B cell (primary cell): ENCODE results near the gene HSD11B2. TPM values are rescaled to one million over a fixed set of nuclear protein-coding genes. Genes with fewer than 3 reads are reported as not detected.

Experiments used
- ATAC-seq: fragments of 200-7000 bp; cut with Tn5 transposase; one replicate; pipeline ENCODE4 v1.10.0; 2021; ENCODE audit warnings: low read depth, mild to moderate bottlenecking, moderate number of reproducible peaks, moderate library complexity
- CTCF ChIA-PET: fragments of 350-600 bp; sonication (Branson Sonifier 250); formaldehyde crosslinking; loops from one replicate; lab custom pipeline; 2021; ENCODE audit warnings: antibody characterized with exemption, inconsistent platforms; lab: Charles Lee
- POLR2A ChIA-PET: fragments of 350-600 bp; sonication (Branson Sonifier 250); formaldehyde crosslinking; loops from one replicate; lab custom pipeline; 2021; ENCODE audit warnings: antibody characterized with exemption; lab: Charles Lee
- DNase-seq: peaks from one replicate; pipeline ENCODE4 v3.0.0; 2013
- H2AFZ ChIP-seq: 2 replicates; pipeline ENCODE4 v1.6.1; 2012; ENCODE audit warnings: mild to moderate bottlenecking, low read depth, low read length; ENCODE audit not compliant: insufficient read depth, poor library complexity, severe bottlenecking
- H3K27ac ChIP-seq, 2 donors: 1 replicate in 1 of 2; 2 replicates in 1 of 2; pipeline ENCODE4 v1.5.1; 2012 to 2013; ENCODE audit warnings: low read length in 2 of 2, mild to moderate bottlenecking in 2 of 2, moderate library complexity in 1 of 2
- H3K27me3 ChIP-seq, 4 experiments: fragments of 200-600 bp in 1 of 4; sonication (generic) in 1 of 4; replicated peaks in 1 of 4; 1 replicate in 2 of 4; 2 replicates in 2 of 4; pipeline versions ENCODE4 v1.6.1 to v1.7.0; 2013 to 2016; ENCODE audit warnings: low read length in 3 of 4, mild to moderate bottlenecking in 2 of 4, mixed read lengths in 1 of 4, moderate library complexity in 1 of 4; ENCODE audit not compliant: insufficient read depth in 4 of 4, control insufficient read depth in 3 of 4; ENCODE audit errors: control extremely low read depth in 1 of 4
- H3K36me3 ChIP-seq, 2 experiments: replicated peaks in 1 of 2; 1 replicate in 1 of 2; 2 replicates in 1 of 2; pipeline versions ENCODE4 v1.6.1 to v1.7.1; 2013; ENCODE audit warnings: low read length in 1 of 2; ENCODE audit not compliant: insufficient read depth in 2 of 2, control insufficient read depth in 1 of 2; ENCODE audit errors: control extremely low read depth in 1 of 2, extremely low read depth in 1 of 2
- H3K4me1 ChIP-seq, 2 donors: fragments of 200-600 bp in 1 of 2; sonication (generic) in 1 of 2; 1 replicate in 1 of 2; 2 replicates in 1 of 2; pipeline versions ENCODE4 v1.5.1 to v1.6.1; 2013 to 2017; ENCODE audit warnings: low read length in 2 of 2; ENCODE audit not compliant: control insufficient read depth in 2 of 2, insufficient read depth in 2 of 2
- H3K4me2 ChIP-seq: replicated peaks from 2 replicates; pipeline ENCODE3; 2012; ENCODE audit warnings: mild to moderate bottlenecking, low read depth, low read length; ENCODE audit not compliant: poor library complexity, severe bottlenecking
- H3K4me3 ChIP-seq, 5 experiments: fragments of 200-600 bp in 1 of 5; sonication (generic) in 1 of 5; 1 replicate in 3 of 5; 2 replicates in 2 of 5; pipeline versions ENCODE4 v1.5.1 to v1.7.0; 2011 to 2016; ENCODE audit warnings: low read length in 4 of 5, mild to moderate bottlenecking in 4 of 5, low read depth in 2 of 5, control low read depth in 1 of 5, moderate library complexity in 1 of 5; ENCODE audit not compliant: insufficient read depth in 1 of 5; ENCODE audit errors: control extremely low read depth in 1 of 5, extremely low read depth in 1 of 5
- H3K79me2 ChIP-seq: fragments of 200-600 bp; sonication (generic); one replicate; pipeline ENCODE4 v1.6.0; 2016; ENCODE audit warnings: low read length; ENCODE audit not compliant: control insufficient read depth, insufficient read depth
- H3K9ac ChIP-seq: fragments of 200-600 bp; sonication (generic); 2 replicates; pipeline ENCODE4 v1.6.1; 2017; ENCODE audit warnings: mild to moderate bottlenecking, low read length, moderate library complexity
- H3K9me3 ChIP-seq, 3 donors: one replicate each; pipeline versions ENCODE4 v1.6.1 to v1.7.1; 2013; ENCODE audit warnings: low read length in 2 of 3; ENCODE audit not compliant: control insufficient read depth in 2 of 3, insufficient read depth in 1 of 3; ENCODE audit errors: control extremely low read depth in 1 of 3
- H4K20me1 ChIP-seq: 2 replicates; pipeline ENCODE4 v1.6.0; 2012; ENCODE audit warnings: mild to moderate bottlenecking, low read length; ENCODE audit not compliant: insufficient read depth, control insufficient read depth, poor library complexity, severe bottlenecking
- H3K27ac Mint-ChIP-seq: one replicate; pipeline ENCODE4 v1.8.0; 2021; ENCODE audit warnings: mixed read lengths
- H3K27me3 Mint-ChIP-seq: one replicate; pipeline ENCODE4 v1.8.0; 2021; ENCODE audit warnings: mixed read lengths
- H3K4me1 Mint-ChIP-seq: one replicate; pipeline ENCODE4 v1.8.0; 2021; ENCODE audit warnings: mixed read lengths
- H3K4me3 Mint-ChIP-seq: one replicate; pipeline ENCODE4 v1.8.0; 2021; ENCODE audit warnings: mixed read lengths
- H3K9me3 Mint-ChIP-seq: one replicate; pipeline ENCODE4 v1.8.0; 2022; ENCODE audit warnings: mixed read lengths; ENCODE audit not compliant: insufficient read depth
- EZH2 ChIP-seq: IDR thresholded peaks from 2 replicates; pipeline ENCODE4 v1.6.1; 2012; ENCODE audit warnings: borderline replicate concordance, low read depth, mild to moderate bottlenecking, moderate library complexity, low read length; ENCODE audit not compliant: insufficient read depth, poor library complexity, severe bottlenecking
- WGBS: methylation state at CpG from one replicate; pipeline ENCODE4 v1.1.5; 2013; ENCODE audit warnings: missing lambda C conversion rate; ENCODE audit not compliant: insufficient coverage; 5-methylcytosine and 5-hydroxymethylcytosine counted together
- intact Hi-C: fragments of 100-400 bp; cut with micrococcal nuclease; formaldehyde crosslinking; loops from one replicate; pipeline ENCODE4 v1.10.0; 2022
- polyA plus RNA-seq: library from polyadenylated mRNA; depleted of rRNA; stranded (reverse); fragments of >200 nt; gene quantifications from 2 replicates; pipeline ENCODE4 v1.2.3, GENCODE V29; 2012
- total RNA-seq, 2 donors: library from RNA; stranded (reverse); fragments of 120-200 nt in 1 of 2; gene quantifications; 1 replicate in 1 of 2; 2 replicates in 1 of 2; pipeline versions ENCODE4 v1.2.3 to v1.2.4, GENCODE V29; 2013 to 2022
- TF ChIP-seq, protein P1 (sequence below): fragments of 200-600 bp; IDR thresholded peaks from one replicate; pipeline ENCODE4 v1.8.0; 2022; ENCODE audit warnings: antibody characterized with exemption, mild to moderate bottlenecking

Gene HSD11B2
- total and polyA plus RNA-seq, 2 donors (not counting 1 experiment from before 2014, with no cell fraction given) = 0.09 TPM; not detected in 1

DNA sequence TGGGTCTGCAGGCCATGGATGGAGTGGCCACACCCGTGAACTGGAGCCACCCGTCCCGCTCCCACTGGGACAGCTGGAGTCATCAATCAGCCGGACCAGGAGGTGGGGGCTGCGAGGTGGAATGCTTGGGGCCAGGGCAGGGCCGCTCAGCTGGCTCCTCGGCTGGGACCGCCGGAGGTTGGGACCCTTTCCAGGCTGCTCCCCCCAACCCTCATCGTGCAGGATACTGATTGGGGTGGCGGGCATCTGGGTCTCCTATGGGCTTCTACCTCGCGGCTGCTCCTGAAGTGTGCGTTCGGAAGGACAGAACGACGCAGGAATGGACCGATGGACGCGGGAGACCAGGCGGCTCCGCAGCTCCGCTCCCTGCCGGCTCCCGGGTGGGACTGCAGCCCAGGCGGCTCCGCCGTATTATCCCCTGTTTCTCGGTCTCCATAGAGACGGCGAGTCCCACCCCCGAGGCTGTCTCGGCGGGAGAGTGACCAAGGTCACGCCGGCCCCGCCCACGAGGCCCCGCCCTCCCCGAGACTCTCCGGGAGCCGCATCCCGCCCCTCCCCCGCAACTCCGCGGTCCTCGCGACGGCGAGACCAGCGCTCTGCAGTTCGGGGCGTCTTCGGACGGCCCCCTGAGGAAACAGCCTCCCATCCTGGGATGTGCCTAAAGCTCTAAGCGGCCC is 37.7 kb upstream of the HSD11B2 start, which contains the start of gene TPPP3:
Gene TPPP3, minus strand, starts transcription at position 388 of the 677 bp plus-strand sequence. CDS start 2,387 bp downstream, outside the sequence.
- no peak within 1 kb of the TSS for H3K27ac ChIP-seq
- Mint-ChIP-seq H3K9me3 (no peaks in the 10 kb centered on the region), H3K4me1 (peaks cover 26% of the 10 kb centered on the region), H3K27me3 (peaks cover 36% of the 10 kb centered on the region), H3K27ac (peak within 1 kb of the TSS; percentile 10), H3K4me3 (peak within 1 kb of the TSS; percentile 85)
- H3K27me3 ChIP-seq = peaks cover 0 to 42% (median 31%) of the 10 kb centered on the region in 4 experiments
- 15% methylated on average over 41 of the region's 56 CpGs for WGBS
- peak within 1 kb of the TSS; percentile 73 for H2AFZ ChIP-seq
- H4K20me1 ChIP-seq = no peaks in the 10 kb centered on the region
- H3K4me1 ChIP-seq = peaks cover 35 to 36% of the 10 kb centered on the region in 2 donors
- H3K4me3 ChIP-seq = peak within 1 kb of the TSS in 3 of 5 experiments; percentile 21 to 39 (median 31)
- no peak for ATAC-seq
- TF ChIP-seq, protein P1, sequence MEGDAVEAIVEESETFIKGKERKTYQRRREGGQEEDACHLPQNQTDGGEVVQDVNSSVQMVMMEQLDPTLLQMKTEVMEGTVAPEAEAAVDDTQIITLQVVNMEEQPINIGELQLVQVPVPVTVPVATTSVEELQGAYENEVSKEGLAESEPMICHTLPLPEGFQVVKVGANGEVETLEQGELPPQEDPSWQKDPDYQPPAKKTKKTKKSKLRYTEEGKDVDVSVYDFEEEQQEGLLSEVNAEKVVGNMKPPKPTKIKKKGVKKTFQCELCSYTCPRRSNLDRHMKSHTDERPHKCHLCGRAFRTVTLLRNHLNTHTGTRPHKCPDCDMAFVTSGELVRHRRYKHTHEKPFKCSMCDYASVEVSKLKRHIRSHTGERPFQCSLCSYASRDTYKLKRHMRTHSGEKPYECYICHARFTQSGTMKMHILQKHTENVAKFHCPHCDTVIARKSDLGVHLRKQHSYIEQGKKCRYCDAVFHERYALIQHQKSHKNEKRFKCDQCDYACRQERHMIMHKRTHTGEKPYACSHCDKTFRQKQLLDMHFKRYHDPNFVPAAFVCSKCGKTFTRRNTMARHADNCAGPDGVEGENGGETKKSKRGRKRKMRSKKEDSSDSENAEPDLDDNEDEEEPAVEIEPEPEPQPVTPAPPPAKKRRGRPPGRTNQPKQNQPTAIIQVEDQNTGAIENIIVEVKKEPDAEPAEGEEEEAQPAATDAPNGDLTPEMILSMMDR = peak; percentile 38
- no peak for TF ChIP-seq EZH2
- H3K79me2 ChIP-seq = no peaks in the 10 kb centered on the region
- POLR2A ChIA-PET = interaction anchor here (0.7 kb wide), 1 partner anchor 10 kb away, joined by 3 read pairs; no protein-coding TSS in a partner anchor
- CTCF ChIA-PET = interaction anchor here (1.0 kb wide), 1 partner anchor 44 kb away, joined by 3 read pairs; no protein-coding TSS in a partner anchor
- H3K9me3 ChIP-seq = peaks cover 0 to 18% (median 0%) of the 10 kb centered on the region in 3 donors
- peak within 1 kb of the TSS; percentile 85 for H3K4me2 ChIP-seq
- peak within 1 kb of the TSS; percentile 45 for H3K9ac ChIP-seq
- no peaks in the 10 kb centered on the region for H3K36me3 ChIP-seq
- intact Hi-C loops = loop anchor here (10.0 kb wide), 1 partner anchor 48 kb away; no protein-coding TSS in a partner anchor
- DNase-seq = no peak
